Thymus (tissue), 11 donors: ENCODE measurements around the gene LPP. TPM values are rescaled to one million over a fixed set of nuclear protein-coding genes. Genes with fewer than 3 reads are reported as not detected.

Experiments
- DNase-seq, 9 donors: peaks; one replicate each; pipeline ENCODE4 v3.0.0-alpha.2; 2013; ENCODE audit warnings: low spot score in 9 of 9, low read depth in 6 of 9, missing footprints in 1 of 9
- H3K27ac ChIP-seq, 2 donors: one replicate each; pipeline ENCODE4 v1.5.1; 2013; ENCODE audit warnings: control low read depth in 1 of 2, low read depth in 1 of 2, low read length in 1 of 2, mild to moderate bottlenecking in 1 of 2, moderate library complexity in 1 of 2
- H3K27me3 ChIP-seq, 2 donors: one replicate each; pipeline ENCODE4 v1.5.1; 2013; ENCODE audit warnings: low read length in 1 of 2; ENCODE audit not compliant: control insufficient read depth in 2 of 2, insufficient read depth in 1 of 2
- H3K36me3 ChIP-seq, 2 donors: one replicate each; pipeline ENCODE4 v1.5.1; 2013; ENCODE audit warnings: low read length in 1 of 2, mild to moderate bottlenecking in 1 of 2, moderate library complexity in 1 of 2; ENCODE audit not compliant: control insufficient read depth in 2 of 2, insufficient read depth in 2 of 2
- H3K4me1 ChIP-seq, 2 donors: one replicate each; pipeline ENCODE4 v1.5.1; 2013; ENCODE audit warnings: low read length in 2 of 2; ENCODE audit not compliant: control insufficient read depth in 2 of 2, insufficient read depth in 2 of 2
- H3K4me3 ChIP-seq, 2 donors: one replicate each; pipeline ENCODE4 v1.5.1; 2013; ENCODE audit warnings: low read length in 2 of 2, control low read depth in 1 of 2, mild to moderate bottlenecking in 1 of 2
- H3K9me3 ChIP-seq, 2 donors: one replicate each; pipeline ENCODE4 v1.5.1; 2013; ENCODE audit warnings: low read length in 1 of 2, mild to moderate bottlenecking in 1 of 2; ENCODE audit not compliant: control insufficient read depth in 2 of 2, insufficient read depth in 1 of 2
- WGBS: extraction: QIAGEN DNeasy Blood & Tissue Kit; methylation state at CpG from one replicate; pipeline ENCODE4 v1.1.7; 2013; 5-methylcytosine and 5-hydroxymethylcytosine counted together
- polyA plus RNA-seq: library from polyadenylated mRNA; stranded (reverse); fragments of 200-250 nt; gene quantifications from one replicate; pipeline ENCODE4 v1.2.3, GENCODE V29; 2013
- total RNA-seq: library from RNA; stranded (reverse); fragments of 120-200 nt; gene quantifications from one replicate; pipeline ENCODE4 v1.2.4, GENCODE V29; 2013
- donor health status: healthy.

Gene LPP
- total and polyA plus RNA-seq, 2 donors: 6.5 to 9.2 TPM

DNA sequence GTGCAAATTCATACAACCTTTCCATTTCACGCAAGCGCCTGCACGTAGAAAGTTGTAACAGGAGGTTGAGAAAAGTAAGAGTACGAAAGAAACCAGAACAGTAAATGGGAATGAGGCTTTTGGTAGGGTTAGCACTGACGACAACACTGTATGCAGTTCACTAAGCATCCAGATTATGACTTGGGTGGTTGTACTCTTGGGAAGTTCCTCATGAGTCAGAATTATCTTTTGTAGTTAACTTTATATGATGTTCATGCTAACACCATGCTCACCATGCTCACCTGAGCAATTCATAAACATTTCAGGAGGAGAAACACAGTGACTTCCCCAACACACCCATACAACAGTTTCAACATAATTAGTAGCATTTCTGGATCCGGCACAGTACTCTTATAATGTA, 3.0 kb upstream of the LPP start:
- Histone ChIP-seq H3K4me3 (no peak overlapping the region), H3K36me3 (no peaks in the 10 kb centered on the region), H3K27me3 (no peaks in the 10 kb centered on the region), H3K9me3 (peaks cover 0 to 3% of the 10 kb centered on the region in 2 donors), H3K27ac (no peak overlapping the region), H3K4me1 (peaks cover 23 to 35% of the 10 kb centered on the region in 2 donors)
- 97% methylated on average over 6 of the region's 6 CpGs for WGBS
- no peak for DNase-seq

DNA sequence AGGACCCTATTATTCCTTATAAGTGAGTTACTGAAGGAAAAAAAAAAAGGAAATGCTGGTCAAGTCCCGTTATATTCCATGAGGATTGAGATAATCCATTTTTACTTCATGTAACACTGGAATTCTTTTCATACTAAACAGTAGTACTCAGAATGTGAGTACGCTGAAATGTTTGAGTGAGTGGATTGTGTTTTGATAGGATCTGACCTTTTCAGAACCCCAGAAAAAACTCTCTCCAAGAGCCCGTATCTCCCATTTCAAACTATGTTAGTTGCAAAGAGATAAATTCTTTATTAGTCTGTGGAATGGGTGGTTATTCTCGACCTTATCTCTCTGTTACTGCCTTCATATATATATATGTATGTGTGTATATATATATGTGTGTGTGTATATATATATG, 2.5 kb upstream of the LPP start:
- WGBS: 96% methylated on average over 4 of the region's 4 CpGs

DNA sequence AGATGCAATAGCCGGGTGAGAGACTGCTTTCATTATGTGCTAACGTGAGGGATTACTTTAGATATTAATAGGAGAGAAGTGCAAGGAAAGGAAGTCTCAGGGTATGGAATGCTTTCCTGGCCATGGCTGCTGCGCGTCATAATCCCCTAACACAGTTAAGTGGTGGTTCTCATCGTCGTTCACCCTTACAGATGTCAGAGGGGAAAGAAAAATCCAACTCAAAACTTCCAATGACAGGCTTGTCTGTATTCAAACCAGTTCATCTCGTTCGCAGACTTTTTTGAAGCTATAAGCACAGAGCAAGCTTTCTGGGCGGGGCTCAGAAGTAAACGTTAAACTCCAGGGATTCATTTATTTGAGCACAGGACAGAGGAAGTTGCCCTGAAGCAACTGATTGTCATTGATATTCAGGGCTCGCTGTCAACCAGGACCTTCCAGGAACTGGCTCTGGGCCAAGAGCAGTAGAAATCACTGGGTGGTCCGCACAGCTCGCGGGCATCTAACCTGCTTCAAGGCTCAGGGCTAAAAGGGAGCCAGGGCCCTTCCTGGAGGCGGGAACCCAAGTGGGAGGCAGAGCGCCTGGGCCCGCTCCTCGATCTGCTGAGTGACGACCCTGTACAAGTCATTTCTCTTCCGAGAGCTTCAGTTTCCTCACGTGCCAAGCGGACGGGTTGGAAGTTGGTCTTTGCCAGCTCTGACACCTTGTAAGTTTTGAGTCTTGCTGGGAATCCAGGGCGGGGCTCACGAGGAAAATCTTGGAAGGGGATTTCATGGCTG, 1.1 kb upstream of the LPP start:
- peaks cover 34 to 51% of the 10 kb centered on the region in 2 donors for H3K4me1 ChIP-seq
- H3K36me3 ChIP-seq: no peaks in the 10 kb centered on the region
- peak overlapping the region; percentile 79 to 91 for H3K4me3 ChIP-seq
- peaks cover 0 to 3% of the 10 kb centered on the region in 2 donors for H3K9me3 ChIP-seq
- H3K27ac ChIP-seq: peak overlapping the region; percentile 70 to 81
- DNase-seq: peak in 1 of 9 donors; percentile 28
- WGBS: 59% methylated on average over 25 of the region's 25 CpGs
- H3K27me3 ChIP-seq: no peaks in the 10 kb centered on the region

More for the DNA sequence above, 2.5 kb upstream of the LPP start:
- no peak overlapping the region for H3K4me3 ChIP-seq
- H3K27ac ChIP-seq: no peak overlapping the region
- no peaks in the 10 kb centered on the region for H3K27me3 ChIP-seq
- DNase-seq: no peak
- H3K4me1 ChIP-seq: peaks cover 25 to 39% of the 10 kb centered on the region in 2 donors
- H3K36me3 ChIP-seq: no peaks in the 10 kb centered on the region
- H3K9me3 ChIP-seq: peaks cover 0 to 3% of the 10 kb centered on the region in 2 donors

DNA sequence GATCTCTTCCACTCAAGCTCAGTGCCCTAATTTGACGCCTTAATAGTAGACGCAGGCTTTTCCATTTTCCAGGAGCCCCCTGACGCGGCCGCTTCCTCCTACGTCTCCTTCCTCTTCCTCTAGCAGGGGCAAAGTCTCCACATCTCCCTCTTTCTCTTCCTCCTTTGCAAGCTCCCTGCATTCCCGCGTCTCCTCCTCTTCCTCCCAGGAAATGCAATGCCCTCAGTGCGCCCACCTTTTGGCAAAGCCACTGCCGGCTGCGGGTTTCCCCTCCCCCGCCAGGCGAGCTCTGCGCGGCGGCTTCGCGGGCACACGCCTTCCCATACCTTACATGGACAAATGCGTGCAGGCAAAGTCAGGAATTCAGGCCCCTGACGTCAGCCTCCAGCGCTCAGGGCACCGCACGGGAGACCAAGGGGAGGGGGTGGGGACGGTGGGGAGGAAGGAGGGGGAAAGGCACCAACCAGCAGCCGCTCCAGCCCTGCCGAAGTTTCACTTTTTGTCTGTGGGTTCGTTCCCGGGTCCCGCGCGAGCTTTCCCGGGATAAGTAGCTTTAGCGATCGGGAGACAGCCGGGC, 432 bp upstream of the LPP start:
- peak overlapping the region; percentile 81 to 96 for H3K27ac ChIP-seq
- under 1% methylated on average over 36 of the region's 36 CpGs for WGBS
- peaks cover 0 to 3% of the 10 kb centered on the region in 2 donors for H3K9me3 ChIP-seq
- H3K36me3 ChIP-seq: no peaks in the 10 kb centered on the region
- peaks cover 34 to 51% of the 10 kb centered on the region in 2 donors for H3K4me1 ChIP-seq
- peak overlapping the region; percentile 79 to 91 for H3K4me3 ChIP-seq
- peak in 3 of 9 donors; percentile 46 to 74 (median 47) for DNase-seq
- H3K27me3 ChIP-seq: no peaks in the 10 kb centered on the region

DNA sequence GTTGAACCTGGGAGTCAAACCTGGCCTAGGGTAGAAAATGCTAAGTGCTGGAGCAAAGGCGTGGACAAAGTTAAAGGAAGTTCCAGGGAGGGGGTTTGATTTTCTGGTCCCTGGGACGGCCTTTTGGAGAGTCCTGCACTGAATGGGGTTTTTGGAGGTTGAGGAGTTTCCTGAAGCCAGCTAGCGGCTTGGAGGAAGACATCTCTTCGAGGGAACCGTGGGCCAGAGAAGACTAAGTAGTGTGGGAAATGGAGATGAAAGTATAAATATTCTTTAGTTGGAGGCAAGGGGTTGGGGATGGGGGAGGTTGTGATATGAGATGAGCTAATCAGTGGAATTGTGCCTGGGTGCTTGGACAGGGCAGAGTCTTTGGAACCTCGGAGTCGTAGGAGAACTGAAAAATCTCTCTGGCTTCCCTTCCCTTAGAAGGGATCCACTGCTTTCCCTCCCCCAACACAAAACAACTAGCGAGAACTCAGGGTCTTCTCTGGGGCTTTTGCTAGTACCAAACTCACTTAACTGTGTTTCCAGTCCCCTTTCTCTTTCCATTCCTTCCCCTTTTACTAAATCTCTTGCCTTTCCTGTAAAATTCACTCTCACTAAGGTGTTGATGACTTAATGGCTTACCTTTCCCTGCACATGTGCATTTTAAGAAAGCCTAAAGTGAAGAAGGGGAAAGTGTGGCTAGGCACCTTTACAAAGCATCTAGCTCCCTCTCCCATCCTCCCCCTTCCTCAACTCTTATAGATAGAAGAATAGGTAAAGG, 1.0 kb downstream of the LPP start:
- Histone ChIP-seq H3K27me3 (no peaks in the 10 kb centered on the region), H3K4me1 (peaks cover 47 to 65% of the 10 kb centered on the region in 2 donors), H3K27ac (peak overlapping the region; percentile 84 to 96), H3K9me3 (peaks cover 0 to 3% of the 10 kb centered on the region in 2 donors), H3K36me3 (no peaks in the 10 kb centered on the region), H3K4me3 (peak overlapping the region; percentile 79 to 91)
- peak in 1 of 9 donors; percentile 44 for DNase-seq
- WGBS: 84% methylated on average over 8 of the region's 8 CpGs

DNA sequence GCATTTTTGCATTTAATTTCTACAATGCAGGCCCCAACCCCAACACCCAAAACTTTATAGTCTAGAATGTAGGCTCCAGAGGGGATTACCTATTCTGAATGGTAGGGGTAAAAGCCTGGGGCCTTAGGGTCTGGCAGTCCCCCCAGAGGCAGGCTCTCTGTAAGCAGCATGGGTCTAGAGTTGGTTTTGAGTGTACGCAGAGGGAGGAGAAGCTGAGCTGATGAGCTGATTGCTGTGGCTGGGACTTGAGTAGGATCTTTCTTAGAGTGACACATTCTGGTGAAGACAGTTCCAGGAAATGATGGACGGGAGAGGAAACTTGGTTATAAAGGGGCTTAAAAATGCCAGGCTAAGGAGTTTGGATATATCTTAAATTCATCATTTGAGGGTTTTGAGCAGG, 2.1 kb downstream of the LPP start:
- Histone ChIP-seq H3K4me1 (peaks cover 47 to 68% of the 10 kb centered on the region in 2 donors), H3K27me3 (no peaks in the 10 kb centered on the region), H3K36me3 (no peaks in the 10 kb centered on the region), H3K27ac (peak overlapping the region in 1 of 2 donors; percentile 20), H3K9me3 (peaks cover 0 to 3% of the 10 kb centered on the region in 2 donors), H3K4me3 (no peak overlapping the region)
- peak in 1 of 9 donors; percentile 51 for DNase-seq
- WGBS: 84% methylated on average over 2 of the region's 2 CpGs

DNA sequence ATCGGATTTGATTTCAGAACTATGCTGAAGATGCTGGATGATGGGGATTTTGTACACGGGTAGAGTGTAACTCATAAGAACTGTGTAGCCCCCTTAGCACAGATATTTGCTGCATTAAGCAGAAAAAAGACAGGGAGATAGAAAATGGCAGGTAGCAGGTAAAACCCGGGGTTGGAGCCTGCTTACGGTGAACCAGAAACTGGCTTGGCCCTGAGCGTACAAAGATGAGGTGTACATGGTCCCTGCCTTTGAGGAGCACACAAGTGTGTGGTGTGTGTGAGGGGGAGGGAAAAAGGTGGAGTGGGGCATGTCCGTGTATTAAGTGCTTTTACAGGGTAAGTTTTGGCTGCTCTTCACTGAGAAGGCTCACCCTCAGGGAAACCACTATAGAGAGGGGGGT, 3.5 kb downstream of the LPP start:
- Histone ChIP-seq H3K4me3 (no peak overlapping the region), H3K9me3 (peaks cover 0 to 3% of the 10 kb centered on the region in 2 donors), H3K36me3 (no peaks in the 10 kb centered on the region), H3K4me1 (peaks cover 47 to 67% of the 10 kb centered on the region in 2 donors), H3K27ac (no peak overlapping the region), H3K27me3 (no peaks in the 10 kb centered on the region)
- WGBS: 99% methylated on average over 6 of the region's 6 CpGs
- no peak for DNase-seq

DNA sequence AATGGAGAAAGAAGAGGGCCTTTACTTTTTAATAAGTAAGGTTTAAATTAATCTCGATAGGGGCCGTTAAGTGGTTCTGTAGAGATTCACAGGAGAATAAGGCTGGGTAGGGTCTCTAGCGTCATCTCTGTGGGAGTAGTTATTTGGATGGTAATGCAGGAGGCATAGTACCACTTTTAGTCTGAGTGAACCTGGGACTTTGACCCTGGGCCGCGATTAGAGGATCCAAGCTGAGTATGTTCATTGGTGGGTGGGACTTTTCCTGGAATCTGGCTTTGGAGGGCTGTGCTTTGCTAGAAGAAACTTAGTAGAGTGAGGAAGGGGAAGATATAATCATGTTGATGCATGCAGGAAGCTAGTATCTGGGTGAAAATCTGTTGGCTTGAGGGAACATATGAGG, 4.0 kb downstream of the LPP start:
- peaks cover 0 to 3% of the 10 kb centered on the region in 2 donors for H3K9me3 ChIP-seq
- no peak for DNase-seq
- WGBS: 96% methylated on average over 5 of the region's 5 CpGs
- peaks cover 45 to 62% of the 10 kb centered on the region in 2 donors for H3K4me1 ChIP-seq
- no peaks in the 10 kb centered on the region for H3K27me3 ChIP-seq
- no peaks in the 10 kb centered on the region for H3K36me3 ChIP-seq
- H3K4me3 ChIP-seq: no peak overlapping the region
- no peak overlapping the region for H3K27ac ChIP-seq
